Measurements from ENCODE around the gene RRN3. TPM values are rescaled to one million over a fixed set of nuclear protein-coding genes. Genes with fewer than 3 reads are reported as not detected.
"Not testable (repeated sequence)": the region's sequence is repeated elsewhere in the genome, so short reads cannot be mapped to it uniquely, and the experiment has no call there.

RRN3 gene
- total RNA-seq, 1 donor from 2014 or later: 46.6 TPM

DNA sequence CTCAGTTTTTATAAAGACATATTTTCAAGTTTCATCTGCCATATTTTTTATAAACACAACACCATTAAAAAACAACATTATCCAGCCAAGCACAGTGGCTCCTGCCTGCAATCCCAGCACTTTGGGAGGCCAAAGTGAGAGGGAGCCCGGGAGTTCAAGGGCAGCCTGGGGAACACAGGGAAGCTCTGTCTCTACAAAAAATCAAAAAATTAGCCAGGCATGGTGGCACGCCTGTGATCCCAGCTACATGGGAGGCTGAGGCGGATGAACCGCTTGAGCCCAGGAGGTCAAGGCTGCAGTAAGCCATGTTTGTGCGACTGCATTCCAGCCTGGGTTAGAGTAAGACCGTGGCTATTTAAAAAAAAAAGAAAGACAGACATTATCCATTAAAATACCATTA lies 21.0 kb downstream of the RRN3 start:
- peaks cover 3% of the 10 kb centered on the region for H3K36me3 Mint-ChIP-seq (ENCODE audit: low read depth, unreplicated experiment)
- Histone ChIP-seq H3K79me2 (ENCODE audit: insufficient read depth, low read length) (no peaks in the 10 kb centered on the region), H3K36me3 (ENCODE audit: insufficient read depth, low read length) (peaks cover 41% of the 10 kb centered on the region), H3K9ac (ENCODE audit: low read length) (no peak overlapping the region), H3K27me3 (ENCODE audit: insufficient read depth, low read length) (no peaks in the 10 kb centered on the region), H3K4me3 (ENCODE audit: insufficient read depth, low read depth, low read length) (no peak overlapping the region), H4K20me1 (ENCODE audit: insufficient read depth, low read length) (peaks cover 13% of the 10 kb centered on the region), H3K4me2 (ENCODE audit: low read length) (no peak overlapping the region), H3K27ac (ENCODE audit: low read depth, low read length) (no peak overlapping the region), H2AFZ (ENCODE audit: low read depth, low read length) (no peak overlapping the region), H3K9me3 (ENCODE audit: insufficient read depth, low read depth, low read length) (no peaks in the 10 kb centered on the region), H3K4me1 (ENCODE audit: insufficient read depth, low read length) (no peaks in the 10 kb centered on the region)
- H3K27me3 Mint-ChIP-seq (ENCODE audit: low read depth, unreplicated experiment): no peaks in the 10 kb centered on the region
- TF ChIP-seq, protein P1, sequence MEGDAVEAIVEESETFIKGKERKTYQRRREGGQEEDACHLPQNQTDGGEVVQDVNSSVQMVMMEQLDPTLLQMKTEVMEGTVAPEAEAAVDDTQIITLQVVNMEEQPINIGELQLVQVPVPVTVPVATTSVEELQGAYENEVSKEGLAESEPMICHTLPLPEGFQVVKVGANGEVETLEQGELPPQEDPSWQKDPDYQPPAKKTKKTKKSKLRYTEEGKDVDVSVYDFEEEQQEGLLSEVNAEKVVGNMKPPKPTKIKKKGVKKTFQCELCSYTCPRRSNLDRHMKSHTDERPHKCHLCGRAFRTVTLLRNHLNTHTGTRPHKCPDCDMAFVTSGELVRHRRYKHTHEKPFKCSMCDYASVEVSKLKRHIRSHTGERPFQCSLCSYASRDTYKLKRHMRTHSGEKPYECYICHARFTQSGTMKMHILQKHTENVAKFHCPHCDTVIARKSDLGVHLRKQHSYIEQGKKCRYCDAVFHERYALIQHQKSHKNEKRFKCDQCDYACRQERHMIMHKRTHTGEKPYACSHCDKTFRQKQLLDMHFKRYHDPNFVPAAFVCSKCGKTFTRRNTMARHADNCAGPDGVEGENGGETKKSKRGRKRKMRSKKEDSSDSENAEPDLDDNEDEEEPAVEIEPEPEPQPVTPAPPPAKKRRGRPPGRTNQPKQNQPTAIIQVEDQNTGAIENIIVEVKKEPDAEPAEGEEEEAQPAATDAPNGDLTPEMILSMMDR (IDR thresholded peaks at IDR 0.05; ENCODE audit: insufficient read depth, low read depth, low read length): no peak
- TF ChIP-seq EZH2 (IDR thresholded peaks at IDR 0.05; ENCODE audit: insufficient read depth, low read length): no peak
- H3K9me3 Mint-ChIP-seq (ENCODE audit: unreplicated experiment): no peaks in the 10 kb centered on the region
- no peak for FAIRE-seq
- no peak overlapping the region for H3K4me3 Mint-ChIP-seq (ENCODE audit: unreplicated experiment)
- H3K27ac Mint-ChIP-seq (ENCODE audit: unreplicated experiment): no peak overlapping the region
- no peak for DNase-seq (ENCODE audit: low read depth)
- no peaks in the 10 kb centered on the region for H3K4me1 Mint-ChIP-seq (ENCODE audit: low read depth, unreplicated experiment)

DNA sequence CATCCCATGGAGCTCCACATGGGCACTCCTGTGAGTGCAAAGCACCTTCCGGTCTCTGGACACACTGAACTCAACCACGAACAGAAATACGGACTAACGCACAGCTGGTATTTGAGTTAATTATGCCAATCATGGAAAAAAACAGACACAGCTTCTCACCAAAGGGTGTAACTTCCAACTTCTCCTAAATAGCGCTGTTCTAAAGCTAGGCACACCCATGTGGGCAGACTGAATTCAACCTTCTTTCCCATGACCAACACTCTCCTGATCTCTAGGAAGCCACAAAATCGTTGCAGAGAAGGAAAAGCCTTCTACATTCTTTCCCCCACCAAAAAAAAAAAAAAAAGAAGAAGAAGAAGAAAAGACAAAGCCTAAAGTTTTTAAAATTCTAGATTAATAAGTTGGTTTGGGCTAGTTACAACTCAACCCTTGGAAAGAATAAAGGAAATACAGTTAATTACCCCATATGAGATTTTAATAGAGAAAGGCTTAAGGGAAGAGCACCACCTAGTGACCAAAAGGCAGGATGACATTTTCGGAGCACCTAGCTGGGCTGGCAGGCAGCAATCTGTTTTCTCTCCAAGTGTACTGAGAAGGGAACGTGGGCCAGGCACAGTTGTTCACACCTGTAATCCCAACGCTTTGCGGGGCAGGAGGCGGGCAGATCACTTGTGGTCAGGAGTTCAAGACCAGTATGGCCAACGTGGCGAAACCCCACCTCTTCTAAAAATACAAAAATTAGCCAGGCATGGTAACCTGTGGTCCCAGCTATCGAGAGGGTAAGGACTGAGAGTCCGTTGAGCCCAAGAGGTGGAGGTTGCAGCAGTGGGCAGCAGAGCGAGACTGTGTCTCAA lies 21.9 kb downstream of the RRN3 start:
- not testable (repeated sequence) for H3K27me3 Mint-ChIP-seq (ENCODE audit: low read depth, unreplicated experiment); H3K4me1 Mint-ChIP-seq (ENCODE audit: low read depth, unreplicated experiment); H3K4me3 Mint-ChIP-seq (ENCODE audit: unreplicated experiment); H3K79me2 ChIP-seq (ENCODE audit: insufficient read depth, low read length); H3K9ac ChIP-seq (ENCODE audit: low read length); H3K27ac ChIP-seq (ENCODE audit: low read depth, low read length); H3K4me3 ChIP-seq (ENCODE audit: insufficient read depth, low read depth, low read length); H3K4me1 ChIP-seq (ENCODE audit: insufficient read depth, low read length); H3K27me3 ChIP-seq (ENCODE audit: insufficient read depth, low read length); H3K36me3 Mint-ChIP-seq (ENCODE audit: low read depth, unreplicated experiment); H3K4me2 ChIP-seq (ENCODE audit: low read length); FAIRE-seq; H3K9me3 Mint-ChIP-seq (ENCODE audit: unreplicated experiment); DNase-seq (ENCODE audit: low read depth); H3K27ac Mint-ChIP-seq (ENCODE audit: unreplicated experiment); H3K9me3 ChIP-seq (ENCODE audit: insufficient read depth, low read depth, low read length); H2AFZ ChIP-seq (ENCODE audit: low read depth, low read length)
- H3K36me3 ChIP-seq (ENCODE audit: insufficient read depth, low read length): peaks cover 41% of the 10 kb centered on the region
- H4K20me1 ChIP-seq (ENCODE audit: insufficient read depth, low read length): peaks cover 13% of the 10 kb centered on the region
- TF ChIP-seq, protein P1 (IDR thresholded peaks at IDR 0.05; ENCODE audit: insufficient read depth, low read depth, low read length): peak; percentile 27

DNA sequence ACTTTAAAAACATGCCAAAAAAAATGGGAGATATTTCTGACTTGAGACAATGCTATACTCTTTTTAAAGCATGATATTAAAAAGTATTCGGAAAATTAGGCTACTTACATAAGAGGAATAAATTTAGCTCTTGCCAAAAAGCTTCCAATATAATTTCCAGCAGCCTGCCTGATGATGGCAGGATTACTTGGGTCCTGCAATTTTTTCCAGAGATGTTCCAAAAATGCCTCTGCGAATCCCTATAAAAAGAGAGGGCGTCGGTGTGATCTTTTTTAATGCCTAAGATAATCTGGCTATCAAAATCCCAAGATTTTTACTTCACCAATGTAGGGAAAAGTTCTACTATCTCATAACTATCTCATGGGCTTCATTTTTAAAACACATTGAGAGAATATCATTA lies 23.1 kb downstream of the RRN3 start:
- H2AFZ ChIP-seq (ENCODE audit: low read depth, low read length); H3K9me3 Mint-ChIP-seq (ENCODE audit: unreplicated experiment); H3K4me3 Mint-ChIP-seq (ENCODE audit: unreplicated experiment); H3K4me1 ChIP-seq (ENCODE audit: insufficient read depth, low read length); H3K4me1 Mint-ChIP-seq (ENCODE audit: low read depth, unreplicated experiment); H3K9me3 ChIP-seq (ENCODE audit: insufficient read depth, low read depth, low read length); H3K9ac ChIP-seq (ENCODE audit: low read length); H3K27me3 ChIP-seq (ENCODE audit: insufficient read depth, low read length); H3K4me3 ChIP-seq (ENCODE audit: insufficient read depth, low read depth, low read length); DNase-seq (ENCODE audit: low read depth); H3K27me3 Mint-ChIP-seq (ENCODE audit: low read depth, unreplicated experiment); H3K27ac ChIP-seq (ENCODE audit: low read depth, low read length); H3K4me2 ChIP-seq (ENCODE audit: low read length); H3K36me3 Mint-ChIP-seq (ENCODE audit: low read depth, unreplicated experiment); H3K79me2 ChIP-seq (ENCODE audit: insufficient read depth, low read length); H3K27ac Mint-ChIP-seq (ENCODE audit: unreplicated experiment); FAIRE-seq: not testable (repeated sequence)
- Histone ChIP-seq H3K36me3 (ENCODE audit: insufficient read depth, low read length) (peaks cover 41% of the 10 kb centered on the region), H4K20me1 (ENCODE audit: insufficient read depth, low read length) (peaks cover 12% of the 10 kb centered on the region)

DNA sequence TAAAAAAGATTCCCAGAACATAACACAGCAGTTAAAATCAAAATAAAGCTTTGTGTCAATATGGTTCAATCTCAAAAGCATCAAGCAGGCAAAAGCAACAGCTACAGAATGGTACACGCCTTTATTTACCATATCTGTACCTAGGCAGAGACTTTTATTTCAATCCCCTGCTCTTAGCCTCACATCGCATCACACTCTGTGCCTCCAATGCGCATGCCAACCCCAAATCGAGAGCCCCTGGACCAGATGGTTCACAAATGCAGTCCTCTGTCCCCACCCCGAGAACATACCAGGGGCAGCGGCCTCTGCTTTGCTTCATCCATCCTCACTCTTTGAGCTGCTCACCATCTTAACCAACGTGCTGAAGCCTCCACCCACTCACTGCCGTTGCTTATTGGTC lies 27.4 kb downstream of the RRN3 start:
- H3K4me1 ChIP-seq (ENCODE audit: insufficient read depth, low read length); FAIRE-seq: not testable (repeated sequence)

DNA sequence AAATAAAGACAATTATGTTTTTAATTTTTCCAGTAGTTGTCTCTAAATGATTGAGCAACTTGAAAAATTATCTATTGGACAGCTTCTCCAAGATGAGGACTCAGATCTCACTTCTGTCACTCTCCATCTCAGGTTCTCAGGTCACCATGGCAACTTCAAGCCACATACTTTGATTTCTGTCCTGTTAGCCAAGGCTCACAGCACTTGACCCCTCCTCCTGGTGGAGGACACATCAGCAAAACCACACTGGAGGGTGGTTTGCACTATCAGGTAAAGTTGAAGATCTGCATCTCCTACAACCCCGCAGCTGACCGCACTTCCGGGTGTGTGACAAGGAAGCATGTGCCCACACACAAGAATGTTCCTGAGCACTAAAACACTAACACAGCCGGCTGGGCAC lies 28.1 kb downstream of the RRN3 start:
- H3K4me2 ChIP-seq (ENCODE audit: low read length); H4K20me1 ChIP-seq (ENCODE audit: insufficient read depth, low read length); DNase-seq (ENCODE audit: low read depth); H3K4me1 ChIP-seq (ENCODE audit: insufficient read depth, low read length); H3K9me3 Mint-ChIP-seq (ENCODE audit: unreplicated experiment); H3K27me3 Mint-ChIP-seq (ENCODE audit: low read depth, unreplicated experiment); H3K27ac Mint-ChIP-seq (ENCODE audit: unreplicated experiment); H3K79me2 ChIP-seq (ENCODE audit: insufficient read depth, low read length); H3K4me1 Mint-ChIP-seq (ENCODE audit: low read depth, unreplicated experiment); FAIRE-seq; H3K27me3 ChIP-seq (ENCODE audit: insufficient read depth, low read length); H3K4me3 ChIP-seq (ENCODE audit: insufficient read depth, low read depth, low read length); H3K9me3 ChIP-seq (ENCODE audit: insufficient read depth, low read depth, low read length); H3K9ac ChIP-seq (ENCODE audit: low read length); H3K4me3 Mint-ChIP-seq (ENCODE audit: unreplicated experiment); H2AFZ ChIP-seq (ENCODE audit: low read depth, low read length); H3K27ac ChIP-seq (ENCODE audit: low read depth, low read length): not testable (repeated sequence)
- H3K36me3 ChIP-seq (ENCODE audit: insufficient read depth, low read length): peaks cover 35% of the 10 kb centered on the region
- peaks cover 20% of the 10 kb centered on the region for H3K36me3 Mint-ChIP-seq (ENCODE audit: low read depth, unreplicated experiment)

More for the DNA sequence above, 27.4 kb downstream of the RRN3 start:
- H3K27ac Mint-ChIP-seq (ENCODE audit: unreplicated experiment); H4K20me1 ChIP-seq (ENCODE audit: insufficient read depth, low read length); H3K79me2 ChIP-seq (ENCODE audit: insufficient read depth, low read length); H3K4me1 Mint-ChIP-seq (ENCODE audit: low read depth, unreplicated experiment); H3K27ac ChIP-seq (ENCODE audit: low read depth, low read length); H3K27me3 Mint-ChIP-seq (ENCODE audit: low read depth, unreplicated experiment); H3K4me2 ChIP-seq (ENCODE audit: low read length); H3K9me3 ChIP-seq (ENCODE audit: insufficient read depth, low read depth, low read length); H3K27me3 ChIP-seq (ENCODE audit: insufficient read depth, low read length); H3K4me3 Mint-ChIP-seq (ENCODE audit: unreplicated experiment); H2AFZ ChIP-seq (ENCODE audit: low read depth, low read length); H3K9ac ChIP-seq (ENCODE audit: low read length); H3K9me3 Mint-ChIP-seq (ENCODE audit: unreplicated experiment); H3K4me3 ChIP-seq (ENCODE audit: insufficient read depth, low read depth, low read length); DNase-seq (ENCODE audit: low read depth): not testable (repeated sequence)
- H3K36me3 ChIP-seq (ENCODE audit: insufficient read depth, low read length): peaks cover 29% of the 10 kb centered on the region
- peaks cover 14% of the 10 kb centered on the region for H3K36me3 Mint-ChIP-seq (ENCODE audit: low read depth, unreplicated experiment)
